Adrenal gland (tissue), 5 donors: Measurements from ENCODE around the gene EIPR1.
"Not testable (repeated sequence)": the region's sequence is repeated elsewhere in the genome, so short reads cannot be mapped to it uniquely, and the experiment has no call there.

Experiments used
- CTCF ChIP-seq, 6 experiments: fragments of 450-650 bp in 4 of 6; fragments of 200-600 bp in 2 of 6; sonication (generic) in 1 of 6; IDR thresholded peaks; 1 replicate in 5 of 6; 2 replicates in 1 of 6; pipeline versions ENCODE4 v1.5.1 to v1.8.0; 2016 to 2021; ENCODE audit warnings: antibody characterized with exemption in 6 of 6, mild to moderate bottlenecking in 2 of 6, moderate library complexity in 1 of 6
- POLR2A ChIP-seq, 2 donors: fragments of 450-650 bp; IDR thresholded peaks; one replicate each; pipeline ENCODE4 v1.6.1; 2017; ENCODE audit warnings: antibody characterized with exemption in 2 of 2, mild to moderate bottlenecking in 2 of 2, moderate library complexity in 1 of 2
- donor health status: DM: no; HTN: no; CAD: no.

- not testable (repeated sequence) for TF ChIP-seq CTCF, POLR2A (IDR thresholded peaks at IDR 0.05)
Measured at GRCh38 chr2:3357446-3357845, 20.2 kb downstream of the EIPR1 start.
